GM12801 (cell line): ENCODE results near the gene MTERF4.

Experiments used
- CTCF ChIP-seq: IDR thresholded peaks from one replicate; pipeline ENCODE4 v1.5.1; 2011; ENCODE audit warnings: control low read depth; ENCODE audit not compliant: insufficient read length; ENCODE audit errors: extremely low read depth

Gene MTERF4

GRCh38 chr2:241109210-241110088 lies 7.4 kb upstream of the MTERF4 start:
- TF ChIP-seq CTCF = no peak

DNA sequence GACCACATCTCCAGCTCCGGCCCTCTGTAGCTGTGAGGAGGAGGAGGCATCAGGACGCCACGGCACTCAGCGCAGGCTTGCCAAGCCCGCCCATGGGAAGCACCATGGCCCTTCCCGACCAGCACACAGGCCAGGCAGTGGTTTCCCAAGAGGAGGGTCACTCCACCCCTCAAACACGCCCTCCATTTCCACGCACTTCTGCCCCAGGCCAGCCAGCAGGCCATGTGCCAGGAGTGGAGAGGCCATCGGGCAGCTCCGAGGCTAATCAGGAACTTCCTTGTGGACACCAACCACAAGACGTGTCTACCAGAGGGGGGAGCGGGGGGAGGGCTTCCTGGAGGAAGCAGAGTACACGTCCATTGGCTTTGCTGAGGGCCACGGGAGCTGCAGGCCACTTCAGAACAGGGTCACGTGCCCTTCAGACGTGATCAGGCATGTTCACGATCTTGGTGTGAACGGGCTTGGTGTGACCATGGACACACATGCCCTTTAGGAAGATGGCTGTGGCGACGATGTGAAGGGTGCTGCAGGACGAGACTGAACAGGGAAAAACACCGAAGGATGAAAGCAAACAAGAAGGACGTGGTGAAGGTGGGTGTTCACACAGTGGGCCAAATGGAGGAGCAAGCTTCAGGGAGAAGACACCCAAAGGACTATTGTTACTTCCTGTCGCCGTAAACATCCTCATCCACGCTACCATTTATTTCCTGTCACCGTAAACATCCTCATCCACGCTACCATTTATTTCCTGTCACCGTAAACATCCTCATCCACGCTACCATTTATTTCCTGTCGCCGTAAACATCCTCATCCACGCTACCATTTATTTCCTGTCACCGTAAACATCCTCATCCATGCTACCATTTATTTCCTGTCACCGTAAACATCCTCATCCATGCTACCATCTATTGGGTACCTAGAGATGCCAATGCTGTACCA lies 6.5 kb upstream of the MTERF4 start:
- TF ChIP-seq CTCF = no peak

DNA sequence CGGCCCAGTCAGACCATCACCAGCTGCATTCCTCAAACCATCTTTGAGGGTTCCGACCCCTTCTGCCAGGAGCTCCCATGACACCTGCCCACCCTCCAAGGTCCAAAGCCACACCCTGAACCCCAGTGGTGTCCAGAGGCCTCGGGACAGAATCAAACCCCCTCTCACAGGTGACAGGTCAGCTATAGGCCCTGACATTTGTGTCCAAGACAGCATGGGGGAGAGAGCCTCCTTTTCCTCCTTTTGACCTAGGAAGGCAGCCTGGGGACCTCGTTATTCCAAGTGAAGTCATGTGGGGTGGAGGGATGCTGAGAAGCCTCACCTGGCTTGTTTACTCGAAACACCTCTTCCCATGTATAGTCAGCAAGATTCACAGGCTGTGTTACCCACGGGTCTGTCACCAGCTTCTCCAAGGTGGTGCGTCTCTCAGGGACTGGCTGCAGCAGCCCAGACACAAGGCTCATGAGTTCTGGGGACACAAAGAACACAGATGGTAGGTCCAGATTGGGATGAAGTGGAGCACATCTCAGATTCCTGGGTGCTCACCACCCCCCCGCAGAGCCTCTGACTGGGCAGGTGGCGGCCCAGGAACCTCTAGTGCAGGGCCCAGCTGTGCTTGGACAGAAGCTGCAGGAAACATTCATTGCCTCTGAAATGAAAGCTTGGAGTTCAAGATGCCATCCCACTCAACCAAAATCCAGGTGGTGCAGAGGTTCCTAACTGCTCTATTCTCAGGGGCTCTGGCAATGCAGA lies 5.1 kb upstream of the MTERF4 start:
- no peak for TF ChIP-seq CTCF

GRCh38 chr2:241105641-241106040 lies 3.6 kb upstream of the MTERF4 start:
- no peak for TF ChIP-seq CTCF

GRCh38 chr2:241103176-241103595 lies 1.1 kb upstream of the MTERF4 start:
- TF ChIP-seq CTCF = no peak

- no peak for TF ChIP-seq CTCF
Measured at GRCh38 chr2:241099246-241099645, 2.8 kb downstream of the MTERF4 start.

DNA sequence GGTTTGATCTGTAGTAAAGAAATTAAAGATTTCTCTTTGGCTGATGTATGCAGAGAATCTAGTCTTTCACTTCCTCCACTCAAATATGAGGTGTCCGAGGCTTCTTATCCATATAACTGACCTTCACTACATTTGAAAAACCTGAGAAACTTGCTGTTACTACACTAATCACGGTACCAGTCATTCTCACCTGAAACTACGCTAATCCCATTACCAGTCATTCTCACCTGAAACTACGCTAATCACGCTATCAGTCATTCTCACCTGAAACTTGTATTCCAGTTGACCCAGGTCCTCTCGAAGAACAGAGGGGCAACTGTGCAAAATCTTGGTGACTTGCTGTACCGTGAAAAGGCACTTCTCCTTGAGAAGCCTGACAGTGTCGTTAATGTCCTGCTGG lies 5.1 kb downstream of the MTERF4 start:
- TF ChIP-seq CTCF = no peak
